ENCODE results near the gene TCEA3.
A peak's percentile ranks its signal among the peaks of the same experiment; 100 is the strongest.
"Not testable (repeated sequence)": the region's sequence is repeated elsewhere in the genome, so short reads cannot be mapped to it uniquely, and the experiment has no call there.

Gene TCEA3

DNA sequence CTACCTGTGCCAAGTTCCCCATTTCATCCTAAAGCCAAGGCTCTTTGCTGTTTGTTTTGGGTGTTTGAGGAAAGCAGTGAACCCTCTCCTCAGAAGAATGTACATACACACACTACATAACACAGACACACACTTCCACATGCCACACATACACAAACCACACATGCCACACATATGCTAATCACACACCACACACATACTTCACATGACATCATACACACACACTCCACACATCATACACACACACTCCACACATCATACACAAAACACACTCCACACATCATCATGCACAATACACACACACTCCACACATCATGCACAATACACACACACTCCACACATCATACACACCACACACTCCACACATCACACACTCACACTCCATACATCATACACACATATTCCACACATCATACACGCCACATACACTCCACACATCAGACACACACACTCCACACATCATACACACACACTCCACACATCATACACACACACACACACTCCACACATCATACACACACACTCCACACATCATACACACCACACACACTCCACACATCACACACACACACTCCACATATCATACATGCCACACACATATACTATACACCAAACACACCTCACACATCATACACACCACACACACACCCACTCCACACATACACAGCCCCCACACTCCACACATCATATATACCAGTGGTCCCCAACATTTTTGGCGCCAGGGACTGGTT lies 32.3 kb downstream of the TCEA3 start:
- no peak for DNase-seq (ENCODE audit: low spot score)

DNA sequence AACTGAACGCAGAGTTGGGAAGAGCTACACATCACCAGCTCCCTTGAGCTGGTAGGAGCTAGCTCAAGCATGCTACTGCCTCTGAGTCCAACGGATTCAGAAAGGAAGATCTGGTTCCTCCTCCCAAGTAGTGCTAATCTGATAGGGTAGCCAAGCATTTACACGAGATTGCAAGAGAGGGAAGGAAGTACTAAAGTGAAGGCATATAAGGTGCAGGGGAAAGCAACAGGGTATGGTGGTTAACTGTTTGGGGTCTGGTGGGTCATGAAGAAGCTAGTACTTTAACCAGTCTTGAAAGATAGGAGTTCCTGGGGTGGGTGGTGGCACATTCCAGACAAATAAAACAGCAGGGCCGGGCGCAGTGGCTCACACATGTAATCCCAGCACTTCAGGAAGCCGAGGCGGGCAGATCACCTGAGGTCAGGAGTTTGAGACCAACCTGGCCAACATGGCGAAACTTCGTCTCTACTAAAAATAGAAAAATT lies 34.7 kb downstream of the TCEA3 start:
- DNase-seq (ENCODE audit: low spot score): no peak

DNA sequence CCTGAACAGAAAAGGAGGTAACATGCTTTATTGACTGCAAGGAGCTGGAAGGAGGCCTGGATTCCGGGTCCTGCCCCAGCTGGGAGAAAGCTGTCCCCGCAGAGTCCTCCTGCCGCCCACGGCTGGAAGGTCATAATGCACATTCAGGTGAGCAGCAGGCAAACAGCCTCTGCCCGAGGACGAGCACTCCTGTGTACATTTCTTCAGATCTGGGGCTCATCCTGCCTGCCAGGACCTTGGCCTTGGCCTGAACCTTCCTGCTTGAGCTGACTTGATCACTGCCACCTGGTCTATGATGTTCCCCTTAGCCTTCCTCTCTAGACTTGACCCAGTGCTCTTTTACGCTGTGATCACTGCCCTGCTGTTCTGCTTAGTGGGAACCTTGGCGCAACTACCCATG lies 37.1 kb downstream of the TCEA3 start:
- no peak for DNase-seq (ENCODE audit: low spot score)

DNA sequence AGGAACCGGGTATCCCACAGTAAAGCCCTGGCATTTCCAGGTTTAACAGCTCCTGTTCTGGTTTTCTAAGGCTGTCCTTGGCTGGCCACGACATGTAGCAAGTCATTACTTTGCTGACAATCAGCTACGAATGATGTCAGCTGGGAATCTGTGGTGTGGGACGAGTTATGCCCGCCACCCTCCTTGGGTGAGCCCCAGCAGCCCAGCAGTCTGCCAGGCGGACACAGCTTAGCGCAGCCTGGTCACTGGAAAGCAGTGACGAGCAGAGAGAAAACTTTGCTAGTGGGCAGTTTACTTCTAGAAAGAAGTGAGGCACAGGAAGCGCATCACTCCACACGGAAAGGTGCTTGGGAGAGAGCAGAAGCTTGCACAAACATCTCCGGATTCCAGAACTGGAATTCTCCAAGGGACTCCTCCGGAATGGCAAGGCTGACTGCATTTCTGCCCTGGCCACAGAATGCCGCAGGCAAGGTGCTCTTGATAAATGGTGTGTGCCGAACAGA lies 39.4 kb downstream of the TCEA3 start:
- DNase-seq (ENCODE audit: low spot score): no peak

DNA sequence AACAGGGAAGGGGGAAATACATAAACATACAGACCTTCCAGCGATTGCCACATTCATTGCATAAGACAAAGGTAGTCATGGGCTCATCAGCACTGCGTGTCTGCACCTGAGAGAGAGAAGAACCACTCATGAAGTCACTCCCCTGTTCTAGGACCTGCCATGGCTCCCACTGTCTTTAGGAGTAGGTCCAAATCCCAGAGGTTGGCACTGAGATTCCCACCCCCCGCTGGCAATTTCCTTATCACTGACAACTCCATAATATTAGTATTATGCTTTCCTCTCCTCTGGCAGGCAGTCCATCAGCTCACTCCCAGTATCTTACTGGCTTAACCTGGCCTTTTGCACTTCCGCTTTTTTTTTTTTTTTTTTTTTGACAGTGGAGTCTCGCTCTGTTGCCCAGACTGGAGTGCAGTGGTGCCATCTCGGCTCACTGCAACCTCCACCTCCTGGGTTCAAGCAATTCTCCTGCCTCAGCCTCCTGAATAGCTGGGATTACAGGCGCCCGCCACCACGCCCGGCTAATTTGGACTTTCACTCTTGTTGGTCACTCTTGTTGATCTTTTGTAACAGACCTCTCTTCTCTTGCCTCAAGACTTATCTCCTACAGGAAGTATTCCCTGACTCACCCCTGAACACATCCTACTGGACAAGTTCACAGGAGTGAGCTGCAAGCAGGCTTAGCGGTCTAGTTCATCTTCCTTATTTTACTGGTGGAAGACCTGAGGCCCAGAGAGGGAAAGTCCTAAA lies 40.1 kb downstream of the TCEA3 start:
- DNase-seq (ENCODE audit: low spot score): no peak

DNA sequence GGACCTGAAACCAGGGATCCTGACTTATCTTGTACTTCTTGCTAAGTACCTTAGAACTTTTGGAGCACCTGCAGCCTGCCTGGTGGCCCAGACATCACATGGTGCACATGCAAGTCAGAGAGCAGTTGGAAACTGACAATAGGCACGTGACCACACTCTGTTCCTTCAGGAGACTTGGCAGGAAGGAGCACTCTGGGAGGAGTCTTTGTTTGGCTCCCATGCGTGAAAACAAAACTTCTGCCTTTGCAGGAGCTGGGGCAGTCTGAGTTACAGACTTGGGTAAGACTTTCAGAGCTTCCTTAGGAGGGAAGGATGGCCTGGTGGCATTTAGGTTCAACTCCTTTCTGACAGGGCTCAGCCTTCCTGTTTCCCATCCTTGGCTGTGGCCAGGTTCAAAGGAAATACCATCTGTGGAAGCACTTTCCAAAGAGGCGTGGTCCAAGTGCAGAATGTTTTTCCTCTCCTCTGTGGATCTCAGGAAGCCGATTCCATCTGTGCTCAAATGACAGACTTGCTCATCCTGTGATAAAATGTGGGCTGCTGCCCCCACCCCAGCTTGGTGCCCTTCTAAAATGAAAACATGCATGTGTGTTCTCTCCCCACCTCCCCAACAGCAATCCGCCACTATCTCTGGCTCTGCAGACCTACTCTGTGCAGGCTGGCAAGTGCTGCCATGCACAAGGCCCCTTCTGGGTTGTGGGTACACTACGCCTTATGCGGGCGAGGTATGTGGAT lies 40.8 kb downstream of the TCEA3 start:
- no peak for DNase-seq (ENCODE audit: low spot score)

DNA sequence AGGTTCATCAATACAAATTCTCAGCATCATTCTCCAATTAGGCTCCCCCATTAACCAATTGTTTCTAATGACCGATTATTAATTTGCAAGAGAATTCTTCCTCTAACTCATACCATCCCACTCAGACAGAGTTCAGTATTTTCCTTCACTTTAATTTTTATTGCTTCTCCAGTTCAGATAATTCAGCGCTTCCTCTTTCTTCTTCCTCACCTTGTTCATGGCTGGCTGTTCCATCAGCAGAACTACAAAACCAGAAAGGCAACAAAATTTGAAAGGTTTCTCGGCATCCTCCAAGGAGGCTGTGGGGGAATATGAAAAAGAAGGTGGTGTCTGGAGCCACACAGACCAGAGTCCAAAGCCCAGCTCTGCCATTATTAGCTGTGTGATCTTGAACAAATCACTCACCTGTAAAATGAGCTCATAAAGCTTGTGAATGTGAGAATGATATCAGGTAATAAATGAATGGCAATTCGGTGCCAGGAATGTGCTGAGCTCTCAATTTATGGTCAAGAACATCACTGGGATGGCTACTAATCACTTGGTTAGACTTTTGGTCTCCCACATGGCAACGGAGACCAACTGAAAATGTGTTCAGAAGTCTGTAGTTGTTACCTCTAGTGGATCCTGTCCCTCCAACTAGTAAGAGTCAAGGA lies 43.2 kb downstream of the TCEA3 start:
- no peak for DNase-seq (ENCODE audit: low spot score)

DNA sequence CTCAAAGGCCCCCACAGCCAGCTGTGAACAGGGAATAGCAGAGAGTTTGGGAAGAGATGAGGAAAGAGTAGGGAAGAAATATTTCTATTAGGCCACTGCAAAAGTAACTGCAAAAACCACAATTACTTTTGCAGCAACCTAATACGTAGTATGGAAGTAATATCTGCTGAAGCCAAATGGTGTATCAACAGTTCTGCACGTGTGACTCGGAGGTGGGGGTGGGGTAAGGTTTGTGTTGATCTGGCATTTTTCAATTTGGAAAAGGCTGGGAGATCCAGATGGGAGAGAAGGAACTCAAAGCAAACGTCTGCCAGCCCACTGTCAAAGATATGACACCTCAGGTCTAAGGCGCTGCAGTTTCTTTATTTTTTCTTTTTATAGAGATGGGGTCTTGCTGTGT lies 43.8 kb downstream of the TCEA3 start:
- DNase-seq (ENCODE audit: low spot score): no peak

DNA sequence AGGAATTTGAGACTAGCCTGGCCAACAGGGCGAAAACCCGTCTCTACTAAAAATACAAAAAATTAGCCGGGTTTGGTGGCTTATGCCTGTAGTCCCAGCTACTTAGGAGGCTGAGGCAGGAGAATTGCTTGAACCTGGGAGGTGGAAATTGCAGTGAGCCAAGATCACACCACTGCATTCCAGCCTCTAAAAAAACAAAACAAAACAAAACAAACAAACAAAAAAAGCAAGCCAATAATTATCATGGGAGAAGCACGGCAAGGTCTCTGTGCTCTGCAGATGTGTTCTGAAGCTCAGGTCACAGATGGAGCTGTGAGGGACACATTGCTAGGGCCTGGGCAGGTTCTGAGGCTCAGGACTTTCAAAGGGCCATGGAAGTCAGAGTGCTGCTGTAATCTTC lies 44.3 kb downstream of the TCEA3 start:
- not testable (repeated sequence) for DNase-seq (ENCODE audit: low spot score)

DNA sequence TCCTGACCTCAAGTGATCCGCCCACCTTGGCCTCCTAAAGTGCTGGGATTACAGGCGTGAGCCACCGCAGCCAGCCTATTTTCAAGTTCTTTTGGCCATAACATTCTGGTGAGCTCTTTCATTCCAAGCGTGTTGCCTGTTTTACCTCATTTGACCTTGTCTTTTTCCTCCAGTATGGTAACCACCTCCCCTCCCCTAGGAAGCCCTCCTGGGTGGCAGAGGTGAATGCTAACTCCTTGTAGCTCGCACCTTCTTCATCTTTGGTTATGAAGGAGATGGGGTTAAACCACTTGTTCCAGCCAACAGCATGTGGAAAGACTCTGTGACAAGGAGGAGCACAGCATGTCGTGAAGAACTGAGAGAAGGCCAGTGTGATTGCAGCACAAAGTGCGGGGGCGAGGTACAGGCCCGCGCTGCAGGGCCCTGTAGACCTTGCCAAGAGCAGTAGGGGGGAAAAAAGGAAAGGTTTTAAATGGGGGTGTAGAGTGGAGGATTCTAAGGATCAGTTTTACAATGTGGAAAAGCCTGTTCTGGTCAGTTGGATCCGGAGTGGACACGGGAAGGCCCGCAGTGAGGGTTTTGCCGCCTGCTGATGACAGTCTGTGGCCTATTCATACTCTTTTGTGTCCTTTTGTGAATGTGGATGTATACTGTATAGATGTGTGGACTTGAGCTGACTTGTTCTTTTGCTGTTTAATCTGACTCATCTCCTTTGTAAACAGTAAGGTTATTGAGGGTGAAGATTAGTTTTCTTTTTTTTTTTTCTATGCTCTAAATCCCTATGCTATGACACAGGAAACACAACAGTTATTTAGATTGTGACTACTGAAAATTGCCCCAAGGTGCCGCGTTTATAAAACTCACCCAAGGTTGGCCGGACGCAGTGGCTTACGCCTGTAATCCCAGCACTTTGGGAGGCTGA lies 47.4 kb downstream of the TCEA3 start:
- DNase-seq (ENCODE audit: low spot score): no peak

DNA sequence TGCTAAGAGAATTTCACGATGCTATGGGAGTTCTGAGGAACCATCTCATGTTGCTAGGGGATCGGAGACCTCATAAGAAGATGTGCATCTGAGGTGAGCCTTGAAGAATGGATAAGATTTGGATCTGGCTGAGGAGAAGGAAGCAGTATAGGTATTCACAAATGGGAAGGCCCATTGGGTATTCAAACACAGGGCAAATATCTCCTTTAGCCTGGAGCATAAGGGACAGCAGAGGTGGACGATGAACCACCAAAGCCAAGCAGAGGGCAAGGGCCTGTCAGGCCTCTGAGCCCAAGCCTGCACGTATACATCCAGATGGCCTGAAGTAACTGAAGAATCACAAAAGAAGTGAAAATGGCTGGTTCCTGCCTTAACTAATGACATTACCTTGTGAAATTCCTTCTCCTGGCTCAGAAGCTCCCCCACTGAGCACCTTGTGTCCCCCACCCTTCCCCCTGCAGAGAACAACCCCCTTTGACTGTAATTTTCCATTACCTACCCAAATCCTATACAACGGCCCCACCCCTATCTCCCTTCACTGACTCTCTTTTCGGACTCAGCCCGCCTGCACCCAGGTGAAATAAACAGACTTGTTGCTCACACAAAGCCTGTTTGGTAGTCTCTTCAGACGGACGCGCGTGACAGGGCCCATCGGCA lies 50.3 kb downstream of the TCEA3 start:
- not testable (repeated sequence) for DNase-seq (ENCODE audit: low spot score)

DNA sequence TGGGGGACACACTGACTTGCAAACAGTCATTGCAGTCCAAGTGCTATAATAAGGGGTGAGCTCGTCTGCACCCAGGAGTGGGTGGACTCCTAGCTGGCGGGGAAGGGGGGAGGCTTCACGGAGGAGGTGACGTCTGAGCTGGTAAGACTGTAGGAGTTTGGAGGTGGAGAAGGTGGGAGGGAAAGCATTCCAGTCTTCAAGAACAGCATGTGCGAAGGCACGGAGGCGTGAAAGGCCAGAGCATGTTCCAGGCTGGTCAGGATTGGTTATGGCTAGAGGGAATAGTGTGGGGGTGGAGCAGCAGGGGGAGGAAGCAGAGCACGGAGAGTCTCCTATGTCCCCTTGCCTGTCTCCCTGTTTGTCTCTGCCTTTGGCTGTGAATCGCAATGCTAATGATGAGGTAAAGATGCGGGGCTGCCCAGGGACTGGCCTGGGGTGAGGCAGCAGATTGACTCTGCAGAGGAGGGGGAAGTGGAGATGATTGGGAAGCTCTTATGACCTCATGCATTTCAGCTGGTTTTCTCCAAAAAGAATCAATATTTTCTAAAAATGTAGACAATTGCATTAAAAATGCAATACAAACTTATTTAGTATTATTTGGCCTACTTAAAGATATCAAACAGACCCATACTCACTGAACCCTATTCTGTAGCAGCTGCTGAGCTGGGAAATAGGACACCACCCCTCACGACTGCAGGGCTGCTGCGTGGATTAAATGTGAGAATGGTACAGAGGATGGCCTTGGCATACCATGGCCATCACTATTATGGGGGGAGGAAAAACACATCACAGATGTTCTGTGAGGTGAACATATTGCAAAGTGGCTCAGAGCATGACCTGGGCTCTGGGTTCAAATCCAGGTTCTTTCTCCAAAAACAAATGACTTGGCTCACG lies 52.3 kb downstream of the TCEA3 start:
- no peak for DNase-seq (ENCODE audit: low spot score)

DNA sequence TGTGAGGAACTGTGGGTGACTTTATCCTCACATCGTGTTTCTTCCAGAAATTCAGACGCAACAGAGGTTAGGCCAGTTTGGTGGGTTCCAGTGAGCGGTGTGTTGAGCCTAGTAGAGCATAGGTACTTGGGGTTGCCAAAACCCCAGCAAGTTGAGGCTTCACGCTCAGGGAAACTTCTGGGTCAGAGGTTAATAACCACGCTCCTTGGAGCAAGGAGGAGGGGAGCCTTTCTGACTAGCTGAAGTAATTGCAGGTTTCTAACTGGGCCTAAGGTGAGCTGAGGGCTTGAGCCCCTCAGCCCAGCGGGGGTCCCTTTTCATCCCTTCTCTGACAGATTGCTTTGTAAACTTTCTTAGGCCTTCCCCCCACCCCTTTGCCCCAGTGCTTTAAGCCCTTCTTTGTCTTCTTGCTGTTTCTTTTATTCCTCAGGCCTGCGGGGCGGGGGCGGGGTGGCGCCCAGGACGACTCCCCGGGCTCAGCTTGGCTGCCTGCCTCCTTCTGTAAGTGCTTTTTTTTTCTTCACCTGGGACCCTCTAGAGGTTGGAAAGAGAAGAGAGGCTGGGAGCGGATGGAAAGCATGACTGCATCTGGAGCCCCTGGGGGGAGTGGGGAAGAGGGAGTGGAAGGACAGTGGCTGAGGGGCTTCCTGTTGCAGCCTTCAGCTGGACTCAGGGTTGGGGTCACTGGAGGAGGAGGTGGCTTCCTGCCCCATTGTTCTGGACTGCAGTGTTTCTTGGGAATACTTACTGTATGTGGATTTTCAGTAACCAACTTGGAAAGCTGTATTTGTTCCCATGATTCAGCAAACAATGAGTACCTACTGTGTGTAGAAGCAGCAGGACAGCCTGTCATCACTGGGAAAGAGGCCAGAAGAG lies 53.6 kb downstream of the TCEA3 start:
- DNase-seq (ENCODE audit: low spot score): no peak

DNA sequence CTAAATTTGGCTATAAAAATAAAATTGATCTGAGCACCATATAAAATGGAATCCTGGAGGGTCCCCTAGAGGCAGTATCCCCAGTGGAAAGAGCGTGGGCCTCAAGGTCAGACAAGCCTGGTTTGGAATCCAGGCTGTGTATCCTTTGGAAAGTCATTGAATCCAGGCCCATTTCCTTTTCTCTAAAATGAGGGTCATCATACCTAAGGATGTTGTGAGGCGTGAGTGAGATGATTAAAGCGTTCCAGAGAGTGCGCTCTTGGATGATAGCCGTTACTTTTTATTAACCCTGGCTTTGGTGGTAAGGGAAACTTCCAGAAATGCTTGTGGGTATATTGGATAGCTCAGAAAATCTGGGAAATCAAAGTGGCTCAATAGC lies 54.2 kb downstream of the TCEA3 start:
- DNase-seq (ENCODE audit: low spot score): no peak

DNA sequence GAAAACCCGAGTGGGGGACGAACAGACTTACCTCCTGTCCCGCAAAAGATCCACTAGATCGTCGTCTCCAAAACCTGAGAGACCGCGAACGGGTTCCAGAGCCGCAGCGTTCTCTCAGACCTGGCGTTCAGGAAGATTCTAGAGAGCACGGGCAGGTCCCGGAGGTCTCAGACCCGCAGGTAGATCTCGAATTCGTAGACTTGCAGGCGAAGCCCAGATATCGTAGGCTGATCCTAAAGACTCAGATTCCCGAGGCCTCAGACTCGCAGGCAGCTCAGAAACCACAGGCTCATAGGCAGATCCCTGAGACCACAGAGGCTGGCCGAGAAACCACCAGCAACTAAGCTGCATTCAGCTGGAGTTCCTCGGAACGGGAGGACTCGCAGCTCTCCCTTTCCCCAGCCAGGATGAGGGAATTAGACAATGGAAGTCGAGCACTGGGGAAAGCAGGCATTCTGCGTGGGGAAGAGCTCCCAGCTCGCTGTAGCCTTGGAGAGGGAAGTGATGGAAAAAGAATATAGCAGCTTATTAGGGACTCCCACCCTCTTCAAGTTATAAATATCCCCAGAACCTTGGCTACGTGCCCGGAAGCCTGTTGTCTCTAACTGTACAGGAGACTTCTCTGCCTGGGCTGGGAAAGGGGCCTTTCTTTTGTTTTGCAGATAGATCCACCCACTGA lies 55.1 kb downstream of the TCEA3 start, which contains the start of gene ZNF436:
TSS of gene ZNF436 (minus strand) at position 502 of the 679 bp plus-strand sequence. CDS start 1,831 bp downstream, outside the sequence.
- peak; percentile 62 for DNase-seq (ENCODE audit: low spot score)

DNA sequence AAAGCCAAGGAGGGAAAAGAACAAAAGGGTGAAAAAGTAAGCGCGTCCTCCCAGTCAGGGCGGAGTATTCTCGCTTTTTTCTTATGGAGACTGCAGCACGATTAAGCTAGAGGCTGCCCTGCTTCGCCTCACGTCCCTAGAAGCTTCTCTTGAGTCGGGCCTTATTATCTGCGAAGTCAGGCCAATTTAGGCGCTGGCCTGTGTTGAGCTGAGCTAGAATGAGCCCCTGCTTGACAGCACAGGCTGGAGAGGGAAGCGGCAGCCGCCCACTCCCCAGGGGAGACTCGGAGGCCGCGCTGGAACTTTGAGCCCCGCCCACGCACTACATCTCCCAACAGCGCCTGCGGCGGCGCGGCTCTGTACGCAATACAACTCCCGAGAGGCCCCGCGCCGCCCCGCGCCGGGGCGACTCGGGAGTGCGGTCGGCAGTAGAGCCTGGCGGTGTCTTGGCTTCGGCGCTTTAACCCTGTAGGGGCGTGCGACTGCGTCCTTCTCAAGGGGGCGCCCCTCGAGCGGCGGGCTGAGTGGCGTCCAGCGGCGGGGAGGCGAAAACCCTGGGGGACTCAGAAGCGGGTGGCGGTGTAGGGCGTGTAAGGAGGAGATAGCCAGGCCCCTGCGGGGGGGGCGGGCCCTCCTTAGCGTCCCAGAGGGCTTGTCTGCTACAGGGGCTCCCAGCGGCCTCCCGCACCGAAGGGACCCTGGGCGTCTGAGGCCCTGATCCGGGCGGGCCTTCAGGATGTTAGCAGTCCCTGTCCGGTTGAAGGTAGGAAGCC lies 55.8 kb downstream of the TCEA3 start:
- peak; percentile 92 for DNase-seq (ENCODE audit: low spot score)

Data from hematopoietic multipotent progenitor cell treated with erythropoietin and hydrocortisone succinate and interleukin-3 and kit ligand, for 15 days (in vitro differentiated cells).